ENCODE measurements around the gene SH3RF3. TPM values are rescaled to one million over a fixed set of nuclear protein-coding genes. Genes with fewer than 3 reads are reported as not detected.
A peak's percentile ranks its signal among the peaks of the same experiment; 100 is the strongest.

SH3RF3 gene
- polyA plus RNA-seq, 1 of the 3 experiments (the other 2 are of a cell fraction), result 1.9 TPM

DNA sequence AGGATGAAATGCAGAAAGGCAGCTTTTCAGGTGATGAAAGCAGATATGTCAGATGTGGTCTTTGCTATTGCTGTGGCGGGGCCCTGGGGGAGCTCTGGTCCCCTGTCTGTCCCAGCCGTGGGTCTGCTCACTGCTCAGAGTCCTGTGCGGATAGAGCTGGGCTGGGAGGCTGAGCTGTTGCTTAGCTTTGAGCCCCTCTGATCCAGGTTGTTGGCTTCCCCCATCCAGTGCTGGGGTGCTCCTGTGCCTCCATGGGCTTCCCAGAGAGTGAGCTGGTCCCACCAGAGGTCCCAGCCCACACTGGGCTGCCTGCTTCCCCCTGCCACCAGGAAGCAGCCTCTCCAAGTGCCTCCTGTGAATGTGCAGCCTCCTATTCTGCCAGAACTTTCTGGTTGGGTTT is 55.4 kb downstream of the SH3RF3 start:
- peaks cover 43% of the 10 kb centered on the region; the same call in 1 of the 2 replicates for H3K79me2 ChIP-seq (ENCODE audit: insufficient read depth)
- ChIA-PET POLR2A (no interaction called here), CTCF (interaction anchor here (0.9 to 1.0 kb wide), 2 partner anchors 9 to 13 kb away, joined by 3 read pairs; no protein-coding TSS in a partner anchor)

GRCh38 chr2:109185338-109185737 is 56.3 kb downstream of the SH3RF3 start:
- H4K20me1 ChIP-seq (ENCODE audit: insufficient read depth), result peaks cover 5% of the 10 kb centered on the region; the same call in 1 of the 2 replicates
- no peaks in the 10 kb centered on the region for H3K9me2 ChIP-seq
- H3K4me1 ChIP-seq (ENCODE audit: control insufficient read depth in 1 of 2, insufficient read depth in 2 of 2, low read depth in 1 of 2, low read length in 1 of 2), result peaks cover 5 to 29% of the 10 kb centered on the region in 2 experiments; a peak in 2 of 4 replicates
- no peaks in the 10 kb centered on the region for H3K36me3 ChIP-seq (replicated peaks in 1 of 2; ENCODE audit: control insufficient read depth in 1 of 2, insufficient read depth in 2 of 2, low read length in 1 of 2)
- peak overlapping the region; percentile 67 for H3K4me2 ChIP-seq
- no peak overlapping the region for H2AFZ ChIP-seq (ENCODE audit: low read depth)
- H3K9ac ChIP-seq, result peak overlapping the region; percentile 52; the same call in 1 of the 2 replicates
- no peaks in the 10 kb centered on the region for H3K9me3 ChIP-seq
- peaks cover 12% of the 10 kb centered on the region for H3F3A ChIP-seq (replicated peaks; ENCODE audit: insufficient read depth)
- ChIA-PET POLR2A (no interaction called here), CTCF (interaction anchor here (0.6 kb wide), 1 partner anchor 325 kb away, joined by 3 read pairs; no protein-coding TSS in a partner anchor)
- peak; percentile 80 for TF ChIP-seq PBX3 (IDR thresholded peaks at IDR 0.05)
- TF ChIP-seq RAD21 (IDR thresholded peaks at IDR 0.05; ENCODE audit: low read length), result no peak
- TF ChIP-seq RFX5 (IDR thresholded peaks at IDR 0.05; ENCODE audit: low read length), result no peak
- no peak for TF ChIP-seq MXI1 (IDR thresholded peaks at IDR 0.05; ENCODE audit: low read depth, low read length)
- TF ChIP-seq TCF12 (IDR thresholded peaks at IDR 0.05), result peak; percentile 53; the same call in 1 of the 2 replicates
- TF ChIP-seq SMC3 (IDR thresholded peaks at IDR 0.05; ENCODE audit: low read depth, low read length), result no peak
- TF ChIP-seq JUND (IDR thresholded peaks at IDR 0.05), result 0 out of 2 replicates have a peak, but pooled peaks have one; percentile 20
- TF ChIP-seq, protein P1, sequence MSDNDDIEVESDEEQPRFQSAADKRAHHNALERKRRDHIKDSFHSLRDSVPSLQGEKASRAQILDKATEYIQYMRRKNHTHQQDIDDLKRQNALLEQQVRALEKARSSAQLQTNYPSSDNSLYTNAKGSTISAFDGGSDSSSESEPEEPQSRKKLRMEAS (IDR thresholded peaks at IDR 0.05; ENCODE audit: low read depth), result no peak; the same call in 1 of the 2 replicates
- 14% methylated on average over 4 of the region's 4 CpGs for WGBS (ENCODE audit: low lambda C conversion rate)
- H3K27ac ChIP-seq (ENCODE audit: low read depth in 2 of 2, low read length in 1 of 2), result peak overlapping the region; percentile 86 to 95
- peaks cover 43% of the 10 kb centered on the region; the same call in 1 of the 2 replicates for H3K79me2 ChIP-seq (ENCODE audit: insufficient read depth)
- H3K4me3 ChIP-seq (ENCODE audit: low read depth in 2 of 2, low read length in 1 of 2), result peak overlapping the region in 1 of 2 experiments; percentile 5; a peak in 1 of 4 replicates
- H3K27me3 ChIP-seq (ENCODE audit: insufficient read depth), result no peaks in the 10 kb centered on the region
- DNase-seq, result peak; percentile 59

More for the DNA sequence above, 55.4 kb downstream of the SH3RF3 start:
- Histone ChIP-seq H3K9ac (no peak overlapping the region), H3K36me3 (replicated peaks in 1 of 2; ENCODE audit: control insufficient read depth in 1 of 2, insufficient read depth in 2 of 2, low read length in 1 of 2) (no peaks in the 10 kb centered on the region), H3F3A (replicated peaks; ENCODE audit: insufficient read depth) (peaks cover 12% of the 10 kb centered on the region), H3K27me3 (ENCODE audit: insufficient read depth) (no peaks in the 10 kb centered on the region), H2AFZ (ENCODE audit: low read depth) (no peak overlapping the region), H3K4me2 (no peak overlapping the region), H3K4me1 (ENCODE audit: control insufficient read depth in 1 of 2, insufficient read depth in 2 of 2, low read depth in 1 of 2, low read length in 1 of 2) (peaks cover 5 to 29% of the 10 kb centered on the region in 2 experiments; a peak in 2 of 4 replicates), H4K20me1 (ENCODE audit: insufficient read depth) (peaks cover 5% of the 10 kb centered on the region; the same call in 1 of the 2 replicates), H3K9me3 (no peaks in the 10 kb centered on the region), H3K9me2 (no peaks in the 10 kb centered on the region), H3K4me3 (ENCODE audit: low read depth in 2 of 2, low read length in 1 of 2) (no peak overlapping the region), H3K27ac (ENCODE audit: low read depth in 2 of 2, low read length in 1 of 2) (peak overlapping the region in 1 of 2 experiments; percentile 95; a peak in 2 of 4 replicates)
- WGBS (ENCODE audit: low lambda C conversion rate), result 100% methylated on average over 3 of the region's 3 CpGs
- no peak for TF ChIP-seq TEAD4 (IDR thresholded peaks at IDR 0.05; ENCODE audit: borderline replicate concordance, insufficient read depth)
- TF ChIP-seq SIN3A (IDR thresholded peaks at IDR 0.05; ENCODE audit: borderline replicate concordance, low read depth, low read length), result no peak
- no peak for TF ChIP-seq MXI1 (IDR thresholded peaks at IDR 0.05; ENCODE audit: low read depth, low read length)
- no peak for TF ChIP-seq POLR2AphosphoS5 (IDR thresholded peaks at IDR 0.05; ENCODE audit: low read depth, low read length)
- TF ChIP-seq RAD21 (IDR thresholded peaks at IDR 0.05; ENCODE audit: low read length), result no peak
- TF ChIP-seq NFIC (IDR thresholded peaks at IDR 0.05; ENCODE audit: borderline replicate concordance), result no peak
- TF ChIP-seq, protein P2, sequence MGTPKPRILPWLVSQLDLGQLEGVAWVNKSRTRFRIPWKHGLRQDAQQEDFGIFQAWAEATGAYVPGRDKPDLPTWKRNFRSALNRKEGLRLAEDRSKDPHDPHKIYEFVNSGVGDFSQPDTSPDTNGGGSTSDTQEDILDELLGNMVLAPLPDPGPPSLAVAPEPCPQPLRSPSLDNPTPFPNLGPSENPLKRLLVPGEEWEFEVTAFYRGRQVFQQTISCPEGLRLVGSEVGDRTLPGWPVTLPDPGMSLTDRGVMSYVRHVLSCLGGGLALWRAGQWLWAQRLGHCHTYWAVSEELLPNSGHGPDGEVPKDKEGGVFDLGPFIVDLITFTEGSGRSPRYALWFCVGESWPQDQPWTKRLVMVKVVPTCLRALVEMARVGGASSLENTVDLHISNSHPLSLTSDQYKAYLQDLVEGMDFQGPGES (IDR thresholded peaks at IDR 0.05; ENCODE audit: low read depth, low read length), result no peak
- no peak for TF ChIP-seq EZH2phosphoT487 (IDR thresholded peaks at IDR 0.05; ENCODE audit: borderline replicate concordance, low read depth)
- no peak for TF ChIP-seq FOXJ3 (CRISPR knock-in tag; IDR thresholded peaks at IDR 0.05)
- no peak for TF ChIP-seq CHD2 (IDR thresholded peaks at IDR 0.05; ENCODE audit: low read length, partially characterized antibody)
- DNase-seq, result no peak

Data from SK-N-SH (cell line).